Measurements from ENCODE around the gene MMP20. TPM values are rescaled to one million over a fixed set of nuclear protein-coding genes. Genes with fewer than 3 reads are reported as not detected.

The MMP20 gene
- total and polyA plus RNA-seq, 2 of the 13 experiments (the other 11 are each of a cell fraction or from before 2014, with no cell fraction given): 0.05 TPM; not detected in 1

DNA sequence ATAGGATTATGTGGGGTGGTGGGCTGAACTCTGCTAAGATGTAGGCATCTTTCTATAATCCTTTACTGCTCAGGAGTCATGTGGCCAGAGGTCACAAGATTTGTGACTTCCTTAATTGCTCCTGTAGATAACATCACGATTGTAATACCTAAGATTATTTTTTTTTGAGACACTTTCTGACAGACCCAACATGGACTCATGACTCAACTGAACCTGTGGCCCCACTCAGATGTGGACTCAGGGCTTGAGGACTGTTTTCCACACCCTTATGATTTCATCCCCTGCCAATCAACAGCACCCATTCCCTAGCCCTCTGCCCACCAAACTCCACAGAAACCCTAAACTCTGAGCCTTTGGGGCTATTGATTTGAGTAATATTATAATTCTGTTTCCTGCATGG lies 59.0 kb downstream of the MMP20 start:
- Histone ChIP-seq H3K4me1 (ENCODE audit: insufficient read depth, low read length) (no peaks in the 10 kb centered on the region), H3K36me3 (replicated peaks in 1 of 2; ENCODE audit: control insufficient read depth in 1 of 2, insufficient read depth in 2 of 2, low read length in 2 of 2) (no peaks in the 10 kb centered on the region), H3K4me3 (replicated peaks in 1 of 3; ENCODE audit: insufficient read depth in 1 of 3, low read depth in 2 of 3, low read length in 3 of 3) (no peak overlapping the region), H3K27ac (ENCODE audit: extremely low read length, insufficient read depth, low read length) (no peak overlapping the region), H3K9ac (ENCODE audit: insufficient read depth, low read depth, low read length) (no peak overlapping the region), H3K79me2 (ENCODE audit: insufficient read depth, low read length) (no peaks in the 10 kb centered on the region), H3K9me3 (ENCODE audit: low read length) (peaks cover 10% of the 10 kb centered on the region; the same call in 1 of the 2 replicates), H2AFZ (ENCODE audit: low read length) (no peak overlapping the region), H4K20me1 (ENCODE audit: insufficient read depth, low read length) (no peaks in the 10 kb centered on the region), H3K4me2 (ENCODE audit: low read depth, low read length) (no peak overlapping the region), H3K27me3 (ENCODE audit: control insufficient read depth in 1 of 2, insufficient read depth in 2 of 2, low read length in 2 of 2) (no peaks in the 10 kb centered on the region)
- POLR2A ChIA-PET: no interaction called here
- TF ChIP-seq ZNF7 (CRISPR knock-in tag; IDR thresholded peaks at IDR 0.05): no peak
- no peak for TF ChIP-seq HMGXB3 (CRISPR knock-in tag; IDR thresholded peaks at IDR 0.05; ENCODE audit: borderline replicate concordance)
- no peak for TF ChIP-seq ZNF350 (CRISPR knock-in tag; IDR thresholded peaks at IDR 0.05; ENCODE audit: borderline replicate concordance, low read depth)
- TF ChIP-seq PAWR (CRISPR knock-in tag; IDR thresholded peaks at IDR 0.05; ENCODE audit: borderline replicate concordance): no peak
- TF ChIP-seq ATF4 (CRISPR knock-in tag; IDR thresholded peaks at IDR 0.05): no peak
- no peak for TF ChIP-seq ZNF263 (CRISPR knock-in tag; IDR thresholded peaks at IDR 0.05)
- TF ChIP-seq GTF3A (CRISPR knock-in tag; conservative IDR thresholded peaks at IDR 0.05): no peak
- TF ChIP-seq ZNF709 (CRISPR knock-in tag; IDR thresholded peaks at IDR 0.05): no peak
- TF ChIP-seq GMEB1 (CRISPR knock-in tag; IDR thresholded peaks at IDR 0.05; ENCODE audit: borderline replicate concordance): no peak
- TF ChIP-seq GTF2F1 (IDR thresholded peaks at IDR 0.05; ENCODE audit: low read length): no peak
- no peak for TF ChIP-seq ZNF720 (CRISPR knock-in tag; IDR thresholded peaks at IDR 0.05)
- no peak for TF ChIP-seq ZNF607 (CRISPR knock-in tag; IDR thresholded peaks at IDR 0.05; ENCODE audit: borderline replicate concordance)
- TF ChIP-seq ZMAT3 (CRISPR knock-in tag; conservative IDR thresholded peaks at IDR 0.05): no peak
- FAIRE-seq (no peak), DNase-seq (ENCODE audit: low spot score) (no peak), ATAC-seq (no peak)
- in situ Hi-C loops (cut with HindIII; ENCODE audit: extremely low pct_ligation_motif_present, low pct_unique_long_range_greater_than_20kb) (no loop called here), intact Hi-C loops (cut with micrococcal nuclease; ENCODE audit: unreplicated experiment) (no loop called here)
- CTCF ChIA-PET (ENCODE audit: low intra/inter-chr PET ratio, low total read pairs): no interaction called here
- BruUV-seq (replicated peaks): no TSS peak
- 0% methylated on average over 1 of the region's 1 CpG for WGBS (ENCODE audit: low lambda C conversion rate)

Measured in HepG2 (cell line).